Naive thymus-derived CD4-positive, alpha-beta T cell (primary cell): ENCODE results near the gene TAS2R40. TPM values are rescaled to one million over a fixed set of nuclear protein-coding genes. Genes with fewer than 3 reads are reported as not detected.
"Not testable (repeated sequence)": the region's sequence is repeated elsewhere in the genome, so short reads cannot be mapped to it uniquely, and the experiment has no call there.

Source experiments
- ATAC-seq: fragments of 150-1000 bp; cut with Tn5 transposase; 2 replicates; pipeline ENCODE4 v1.10.0; 2021; ENCODE audit warnings: mild to moderate bottlenecking, moderate library complexity
- CTCF ChIA-PET: fragments of 350-600 bp; sonication (Branson Sonifier 250); formaldehyde crosslinking; loops from one replicate; lab custom pipeline; 2021; ENCODE audit warnings: antibody characterized with exemption; lab: Charles Lee
- POLR2A ChIA-PET: fragments of 350-600 bp; sonication (Branson Sonifier 250); formaldehyde crosslinking; loops from one replicate; lab custom pipeline; 2021; ENCODE audit warnings: antibody characterized with exemption, inconsistent platforms; lab: Charles Lee
- DNase-seq, 9 donors: peaks; one replicate each; pipeline versions ENCODE4 v3.0.0 to v3.0.0-alpha.2; 2020 to 2022; ENCODE audit warnings: mixed read lengths in 1 of 9
- H3K27ac ChIP-seq: one replicate; pipeline ENCODE4 v1.7.0; 2013; ENCODE audit warnings: mild to moderate bottlenecking, low read depth, low read length, moderate library complexity
- H3K27me3 ChIP-seq, 2 donors: one replicate each; pipeline ENCODE4 v1.7.0; 2013; ENCODE audit warnings: low read length in 2 of 2, mild to moderate bottlenecking in 2 of 2, moderate library complexity in 2 of 2; ENCODE audit not compliant: control insufficient read depth in 2 of 2, insufficient read depth in 2 of 2
- H3K36me3 ChIP-seq, 3 experiments: 1 replicate in 2 of 3; 2 replicates in 1 of 3; pipeline ENCODE4 v1.7.0; 2013; ENCODE audit warnings: low read length in 3 of 3, mild to moderate bottlenecking in 3 of 3, moderate library complexity in 1 of 3; ENCODE audit not compliant: insufficient read depth in 3 of 3, control insufficient read depth in 2 of 3
- H3K4me1 ChIP-seq, 2 donors: one replicate each; pipeline ENCODE4 v1.7.0; 2013; ENCODE audit warnings: low read length in 2 of 2, mild to moderate bottlenecking in 2 of 2, moderate library complexity in 1 of 2; ENCODE audit not compliant: control insufficient read depth in 2 of 2, insufficient read depth in 2 of 2
- H3K4me3 ChIP-seq: 2 replicates; pipeline ENCODE4 v1.7.0; 2013; ENCODE audit warnings: mild to moderate bottlenecking, low read length
- H3K9me3 ChIP-seq, 3 experiments: 1 replicate in 2 of 3; 2 replicates in 1 of 3; pipeline ENCODE4 v1.7.0; 2013; ENCODE audit warnings: low read length in 3 of 3; ENCODE audit not compliant: control insufficient read depth in 2 of 3
- H3K27ac Mint-ChIP-seq, 9 donors: one replicate each; pipeline ENCODE4 v1.8.0; 2020 to 2022; ENCODE audit warnings: mixed read lengths in 9 of 9, mild to moderate bottlenecking in 8 of 9, moderate library complexity in 5 of 9, inconsistent platforms in 2 of 9
- H3K27me3 Mint-ChIP-seq, 5 donors: one replicate each; pipeline ENCODE4 v1.8.0; 2021 to 2022; ENCODE audit warnings: mixed read lengths in 5 of 5, mild to moderate bottlenecking in 1 of 5
- H3K36me3 Mint-ChIP-seq, 5 donors: one replicate each; pipeline ENCODE4 v1.8.0; 2020 to 2022; ENCODE audit warnings: mixed read lengths in 5 of 5, mild to moderate bottlenecking in 3 of 5, inconsistent platforms in 1 of 5
- H3K4me1 Mint-ChIP-seq, 7 donors: one replicate each; pipeline ENCODE4 v1.8.0; 2020 to 2022; ENCODE audit warnings: mixed read lengths in 7 of 7, mild to moderate bottlenecking in 3 of 7, inconsistent platforms in 1 of 7
- H3K4me3 Mint-ChIP-seq, 10 donors: one replicate each; pipeline ENCODE4 v1.8.0; 2020 to 2022; ENCODE audit warnings: mild to moderate bottlenecking in 10 of 10, mixed read lengths in 10 of 10, moderate library complexity in 6 of 10, inconsistent platforms in 2 of 10
- H3K9me3 Mint-ChIP-seq, 11 donors: one replicate each; pipeline ENCODE4 v1.8.0; 2020 to 2022; ENCODE audit warnings: mixed read lengths in 11 of 11, mild to moderate bottlenecking in 4 of 11, inconsistent platforms in 1 of 11, moderate library complexity in 1 of 11
- intact Hi-C, 2 donors: fragments of 100-400 bp; cut with micrococcal nuclease; formaldehyde crosslinking; loops; one replicate each; pipeline ENCODE4 v1.15.1; 2023
- polyA plus RNA-seq, 2 donors: library from polyadenylated mRNA; unstranded; fragments of 300-500 nt; fragmentation: Illumina TruSeq; gene quantifications; one replicate each; pipeline ENCODE4 v1.2.3, GENCODE V29; 2021
- total RNA-seq, 6 experiments: library from RNA in 5 of 6; stranded (reverse) in 5 of 6; gene quantifications; 1 replicate in 5 of 6; 2 replicates in 1 of 6; pipeline ENCODE4 v1.2.3 and lab custom pipeline; 2021 to 2026

The TAS2R40 gene
- total RNA-seq (not detected), polyA plus RNA-seq (not detected), total RNA-seq (lab: John Stamatoyannopoulos, UW) (not detected)

GRCh38 chr7:143221737-143222136, at the start of gene TAS2R40:
Gene TAS2R40, plus strand, starts transcription at chr7:143222037. Its CDS starts 42 bp downstream, at chr7:143222079.
- H3K36me3 Mint-ChIP-seq: no peaks in the 10 kb centered on the region
- Histone ChIP-seq H3K27me3 (no peaks in the 10 kb centered on the region), H3K4me3 (no peak within 1 kb of the TSS), H3K9me3 (no peaks in the 10 kb centered on the region), H3K4me1 (no peaks in the 10 kb centered on the region), H3K27ac (no peak within 1 kb of the TSS), H3K36me3 (no peaks in the 10 kb centered on the region)
- ChIA-PET CTCF (interaction anchor here (0.7 to 2.0 kb wide), 4 partner anchors 9 to 214 kb away, joined by 3 to 8 read pairs (median 4); no protein-coding TSS in a partner anchor), POLR2A (interaction anchor here (0.6 kb wide), 1 partner anchor 87 kb away, joined by 3 read pairs; no protein-coding TSS in a partner anchor)
- intact Hi-C loops: no loop called here
- ATAC-seq (no peak), DNase-seq (no peak)
- no peaks in the 10 kb centered on the region for H3K9me3 Mint-ChIP-seq
- H3K4me3 Mint-ChIP-seq: no peak within 1 kb of the TSS
- peaks cover 0 to 9% (median 0%) of the 10 kb centered on the region in 7 donors for H3K4me1 Mint-ChIP-seq
- H3K27ac Mint-ChIP-seq: no peak within 1 kb of the TSS
- peaks cover 10 to 57% (median 20%) of the 10 kb centered on the region in 5 donors for H3K27me3 Mint-ChIP-seq

- Histone ChIP-seq H3K27me3 (no peaks in the 10 kb centered on the region), H3K36me3 (no peaks in the 10 kb centered on the region), H3K27ac (no peak overlapping the region), H3K4me3 (no peak overlapping the region), H3K4me1 (no peaks in the 10 kb centered on the region), H3K9me3 (peaks cover 0 to 2% (median 0%) of the 10 kb centered on the region in 3 experiments)
- CTCF ChIA-PET: no interaction called here
- Mint-ChIP-seq H3K4me1 (no peaks in the 10 kb centered on the region), H3K27ac (no peak overlapping the region), H3K36me3 (peaks cover 0 to 4% (median 0%) of the 10 kb centered on the region in 5 donors), H3K27me3 (peaks cover 6 to 29% (median 17%) of the 10 kb centered on the region in 5 donors), H3K4me3 (no peak overlapping the region), H3K9me3 (peaks cover 0 to 8% (median 3%) of the 10 kb centered on the region in 11 donors)
- intact Hi-C loops: no loop called here
- POLR2A ChIA-PET: no interaction called here
- ATAC-seq: no peak
- DNase-seq: no peak
Observed at GRCh38 chr7:143172354-143172753, 49.5 kb upstream of the TAS2R40 start.

GRCh38 chr7:143176128-143176527, 45.7 kb upstream of the TAS2R40 start:
- ChIA-PET CTCF (no interaction called here), POLR2A (no interaction called here)
- Mint-ChIP-seq H3K36me3 (peaks cover 0 to 7% (median 0%) of the 10 kb centered on the region in 5 donors), H3K4me3 (no peak overlapping the region), H3K4me1 (no peaks in the 10 kb centered on the region), H3K27me3 (peaks cover 0 to 22% (median 6%) of the 10 kb centered on the region in 5 donors), H3K27ac (no peak overlapping the region), H3K9me3 (peaks cover 4 to 33% (median 16%) of the 10 kb centered on the region in 11 donors)
- ATAC-seq (no peak), DNase-seq (no peak)
- Histone ChIP-seq H3K4me3 (no peak overlapping the region), H3K36me3 (no peaks in the 10 kb centered on the region), H3K27me3 (no peaks in the 10 kb centered on the region), H3K9me3 (peaks cover 0 to 16% (median 0%) of the 10 kb centered on the region in 3 experiments), H3K27ac (no peak overlapping the region), H3K4me1 (no peaks in the 10 kb centered on the region)
- intact Hi-C loops: no loop called here

- H3K4me1 Mint-ChIP-seq: no peaks in the 10 kb centered on the region
- intact Hi-C loops: no loop called here
- ChIA-PET CTCF (no interaction called here), POLR2A (no interaction called here)
- ATAC-seq (no peak), DNase-seq (no peak)
- Histone ChIP-seq H3K4me3 (no peak overlapping the region), H3K36me3 (no peaks in the 10 kb centered on the region), H3K9me3 (peaks cover 0 to 16% (median 0%) of the 10 kb centered on the region in 3 experiments), H3K4me1 (no peaks in the 10 kb centered on the region), H3K27ac (no peak overlapping the region), H3K27me3 (no peaks in the 10 kb centered on the region)
- H3K27me3 Mint-ChIP-seq: peaks cover 5 to 23% (median 7%) of the 10 kb centered on the region in 5 donors
- peaks cover 0 to 12% (median 0%) of the 10 kb centered on the region in 5 donors for H3K36me3 Mint-ChIP-seq
- no peak overlapping the region for H3K4me3 Mint-ChIP-seq
- H3K27ac Mint-ChIP-seq: no peak overlapping the region
- peaks cover 4 to 38% (median 18%) of the 10 kb centered on the region in 11 donors for H3K9me3 Mint-ChIP-seq
Observed at GRCh38 chr7:143177374-143178119, 44.3 kb upstream of the TAS2R40 start.

- H3K4me1 Mint-ChIP-seq, ATAC-seq, POLR2A ChIA-PET, H3K36me3 ChIP-seq, H3K4me3 Mint-ChIP-seq, DNase-seq, intact Hi-C loops, H3K27ac Mint-ChIP-seq, H3K27ac ChIP-seq, H3K4me1 ChIP-seq, H3K4me3 ChIP-seq, H3K27me3 ChIP-seq: not testable (repeated sequence)
- H3K36me3 Mint-ChIP-seq: peaks cover 0 to 12% (median 0%) of the 10 kb centered on the region in 5 donors
- peaks cover 4 to 38% (median 18%) of the 10 kb centered on the region in 11 donors for H3K9me3 Mint-ChIP-seq
- peaks cover 10 to 30% (median 20%) of the 10 kb centered on the region in 5 donors for H3K27me3 Mint-ChIP-seq
- CTCF ChIA-PET: interaction anchor here (0.5 kb wide), 1 partner anchor 300 kb away, joined by 3 read pairs; no protein-coding TSS in a partner anchor
- peaks cover 0 to 16% (median 0%) of the 10 kb centered on the region in 3 experiments for H3K9me3 ChIP-seq
Observed at GRCh38 chr7:143180771-143181170, 41.1 kb upstream of the TAS2R40 start.

- no peaks in the 10 kb centered on the region for H3K36me3 ChIP-seq
- intact Hi-C loops: no loop called here
- Mint-ChIP-seq H3K27ac (no peak overlapping the region), H3K4me1 (no peaks in the 10 kb centered on the region), H3K27me3 (peaks cover 14 to 31% (median 25%) of the 10 kb centered on the region in 5 donors), H3K36me3 (peaks cover 0 to 12% (median 0%) of the 10 kb centered on the region in 5 donors), H3K4me3 (no peak overlapping the region), H3K9me3 (peaks cover 4 to 38% (median 18%) of the 10 kb centered on the region in 11 donors)
- H3K27ac ChIP-seq: no peak overlapping the region
- no peaks in the 10 kb centered on the region for H3K27me3 ChIP-seq
- H3K9me3 ChIP-seq: peaks cover 0 to 16% (median 0%) of the 10 kb centered on the region in 3 experiments
- H3K4me1 ChIP-seq: no peaks in the 10 kb centered on the region
- POLR2A ChIA-PET: no interaction called here
- ATAC-seq: no peak
- no peak for DNase-seq
- H3K4me3 ChIP-seq: no peak overlapping the region
- CTCF ChIA-PET: interaction anchor here (0.5 kb wide), 1 partner anchor 300 kb away, joined by 3 read pairs; no protein-coding TSS in a partner anchor
Observed at GRCh38 chr7:143181349-143181748, 40.5 kb upstream of the TAS2R40 start.
